ENCODE data around the gene KCTD21.

DNA sequence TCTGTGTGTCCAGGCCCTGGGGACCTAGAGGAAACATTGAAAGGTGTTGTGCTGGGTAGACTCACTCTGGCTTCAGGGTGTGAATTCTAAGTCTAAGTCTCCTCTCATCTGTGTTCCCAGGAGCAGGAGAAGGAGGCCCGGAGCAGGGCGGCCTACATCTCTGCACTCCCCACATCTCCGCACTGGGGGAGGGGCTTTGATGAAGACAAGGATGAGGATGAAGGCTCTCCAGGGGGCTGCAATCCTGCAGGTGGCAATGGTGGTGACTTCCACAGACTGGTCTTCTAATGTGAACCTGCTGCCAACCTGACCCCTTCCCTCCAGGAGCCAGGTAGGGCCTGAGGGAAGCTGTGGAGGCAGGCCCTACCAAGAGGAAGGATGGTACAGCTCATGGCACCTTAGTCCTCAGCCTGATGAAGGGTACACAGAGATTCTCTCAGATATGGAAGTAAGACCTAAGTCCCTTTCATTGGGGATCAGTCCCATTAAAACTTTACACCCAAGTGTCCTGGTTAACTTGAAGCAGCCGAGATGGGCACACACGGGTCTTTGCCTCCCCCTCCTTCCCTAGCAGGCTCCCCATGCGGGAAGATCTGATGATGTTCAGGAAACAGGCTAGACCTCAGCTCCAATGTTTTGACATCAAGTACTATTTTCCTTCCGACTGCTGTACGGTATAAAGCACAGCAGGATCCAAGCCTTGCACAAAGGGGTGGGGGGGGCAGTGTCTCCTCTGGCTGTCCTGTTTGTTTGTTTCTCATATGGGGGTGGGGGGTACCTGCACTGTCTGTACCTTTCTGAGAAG lies 25.3 kb upstream of the KCTD21 start:
- TF ChIP-seq POLR2A (IDR thresholded peaks at IDR 0.05; ENCODE audit: low read depth, low read length) = no peak
- no peak for TF ChIP-seq POLR2AphosphoS5 (IDR thresholded peaks at IDR 0.05; ENCODE audit: low read depth, low read length)
